Measurements from ENCODE around the gene LSAMP.

DNA sequence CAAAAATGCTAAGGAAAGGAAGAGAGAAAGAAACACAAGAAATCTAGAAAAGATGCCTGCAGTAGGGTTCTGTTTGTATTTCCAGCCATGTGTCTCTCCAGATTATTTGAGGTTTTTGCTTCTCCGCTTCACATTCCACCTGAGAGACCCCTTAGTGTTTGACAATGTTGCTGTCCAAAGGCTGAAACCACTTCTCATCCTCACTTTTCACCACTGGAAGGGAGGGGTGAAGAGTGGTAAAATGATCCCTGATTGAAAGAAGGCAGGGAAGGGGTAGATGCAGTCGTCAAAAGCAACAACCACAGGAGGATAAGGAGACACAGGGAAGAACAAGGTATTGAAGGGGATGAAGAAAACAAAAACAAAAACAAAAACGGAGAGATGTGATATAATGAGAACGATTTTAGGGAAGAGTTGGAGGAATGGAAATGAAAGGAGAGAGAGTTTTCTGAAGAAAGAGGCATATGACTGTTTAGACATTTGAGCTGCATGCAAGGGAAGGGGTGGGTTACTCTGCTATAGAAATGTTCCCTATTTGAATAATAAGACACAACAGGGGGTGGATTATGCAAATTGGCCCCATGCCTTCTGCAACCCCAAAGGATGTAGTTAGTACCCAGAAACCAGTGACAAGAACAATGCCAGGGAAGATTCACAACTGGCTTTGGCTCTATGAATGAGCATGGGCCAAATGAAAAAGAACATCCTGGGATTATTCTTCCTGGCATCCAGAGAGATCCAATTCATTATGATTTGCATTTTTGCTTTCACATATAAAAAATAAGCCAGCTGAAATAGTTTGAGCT, 586.1 kb downstream of the LSAMP start:
- TF ChIP-seq, protein P1, sequence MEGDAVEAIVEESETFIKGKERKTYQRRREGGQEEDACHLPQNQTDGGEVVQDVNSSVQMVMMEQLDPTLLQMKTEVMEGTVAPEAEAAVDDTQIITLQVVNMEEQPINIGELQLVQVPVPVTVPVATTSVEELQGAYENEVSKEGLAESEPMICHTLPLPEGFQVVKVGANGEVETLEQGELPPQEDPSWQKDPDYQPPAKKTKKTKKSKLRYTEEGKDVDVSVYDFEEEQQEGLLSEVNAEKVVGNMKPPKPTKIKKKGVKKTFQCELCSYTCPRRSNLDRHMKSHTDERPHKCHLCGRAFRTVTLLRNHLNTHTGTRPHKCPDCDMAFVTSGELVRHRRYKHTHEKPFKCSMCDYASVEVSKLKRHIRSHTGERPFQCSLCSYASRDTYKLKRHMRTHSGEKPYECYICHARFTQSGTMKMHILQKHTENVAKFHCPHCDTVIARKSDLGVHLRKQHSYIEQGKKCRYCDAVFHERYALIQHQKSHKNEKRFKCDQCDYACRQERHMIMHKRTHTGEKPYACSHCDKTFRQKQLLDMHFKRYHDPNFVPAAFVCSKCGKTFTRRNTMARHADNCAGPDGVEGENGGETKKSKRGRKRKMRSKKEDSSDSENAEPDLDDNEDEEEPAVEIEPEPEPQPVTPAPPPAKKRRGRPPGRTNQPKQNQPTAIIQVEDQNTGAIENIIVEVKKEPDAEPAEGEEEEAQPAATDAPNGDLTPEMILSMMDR (CRISPR knock-in tag; IDR thresholded peaks at IDR 0.05) = no peak
- TF ChIP-seq JUN (CRISPR knock-in tag; IDR thresholded peaks at IDR 0.05) = no peak
- TF ChIP-seq ZZZ3 (CRISPR knock-in tag; IDR thresholded peaks at IDR 0.05; ENCODE audit: borderline replicate concordance) = no peak
- no peak for TF ChIP-seq TBP (CRISPR knock-in tag; IDR thresholded peaks at IDR 0.05)
- TF ChIP-seq, protein P2, sequence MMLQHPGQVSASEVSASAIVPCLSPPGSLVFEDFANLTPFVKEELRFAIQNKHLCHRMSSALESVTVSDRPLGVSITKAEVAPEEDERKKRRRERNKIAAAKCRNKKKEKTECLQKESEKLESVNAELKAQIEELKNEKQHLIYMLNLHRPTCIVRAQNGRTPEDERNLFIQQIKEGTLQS (CRISPR knock-in tag; IDR thresholded peaks at IDR 0.05) = no peak
- no peak for TF ChIP-seq DNMT3B (CRISPR knock-in tag; conservative IDR thresholded peaks at IDR 0.05)
- TF ChIP-seq POLR2A (IDR thresholded peaks at IDR 0.05; ENCODE audit: insufficient read depth in 1 of 2, low read depth in 2 of 2, low read length in 2 of 2) = no peak
- no peak for TF ChIP-seq EP300 (IDR thresholded peaks at IDR 0.05; ENCODE audit: low read depth in 2 of 2, low read length in 2 of 2)
- no peak for TF ChIP-seq EP300 (CRISPR knock-in tag; IDR thresholded peaks at IDR 0.05; ENCODE audit: borderline replicate concordance)
- no peak for TF ChIP-seq SIN3B (IDR thresholded peaks at IDR 0.05; ENCODE audit: low read length)
- TF ChIP-seq ZNF274 (CRISPR knock-in tag; IDR thresholded peaks at IDR 0.05) = no peak
- TF ChIP-seq ZNF230 (CRISPR knock-in tag; IDR thresholded peaks at IDR 0.05) = no peak

Measured in HepG2 (cell line).